HepG2 (cell line): ENCODE data around the gene HOMEZ. TPM values are rescaled to one million over a fixed set of nuclear protein-coding genes. Genes with fewer than 3 reads are reported as not detected.

ENCODE experiments used
- ARID5B ChIP-seq: IDR thresholded peaks from 2 replicates; pipeline ENCODE4 v1.4.0; 2020; ENCODE audit warnings: mild to moderate bottlenecking, missing genetic modification reagents
- ATF7-NPFF ChIP-seq: sonication (generic); formaldehyde crosslinking; IDR thresholded peaks from 2 replicates; pipeline ENCODE4 v1.8.1; 2023; ENCODE audit warnings: mild to moderate bottlenecking, low read depth, missing genetic modification reagents, moderate library complexity
- KDM5B ChIP-seq: sonication (generic); formaldehyde crosslinking; IDR thresholded peaks from 2 replicates; pipeline ENCODE4 v1.4.0; 2020; ENCODE audit warnings: missing genetic modification reagents, mild to moderate bottlenecking, borderline replicate concordance
- MBNL3 ChIP-seq: fragments of 250-450 bp; sonication (Bioruptor Pico); conservative IDR thresholded peaks from 2 replicates; pipeline ENCODE4 v1.8.0; 2022; ENCODE audit warnings: mild to moderate bottlenecking, inconsistent platforms
- SIN3A ChIP-seq: IDR thresholded peaks from 2 replicates; pipeline ENCODE4 v1.6.1; 2011; ENCODE audit warnings: low read depth, mild to moderate bottlenecking, control low read depth, low read length, borderline replicate concordance
- TFAP4 ChIP-seq: sonication (generic); IDR thresholded peaks from 2 replicates; pipeline ENCODE4 v1.6.1; 2016; ENCODE audit warnings: low read depth, borderline replicate concordance
- TRIM24 ChIP-seq: sonication (generic); formaldehyde crosslinking; IDR thresholded peaks from 2 replicates; pipeline ENCODE4 v1.8.0; 2022; ENCODE audit warnings: mild to moderate bottlenecking, missing genetic modification reagents
- YY1 ChIP-seq: IDR thresholded peaks from 2 replicates; pipeline ENCODE4 v1.6.1; 2011; ENCODE audit warnings: low read length, low read depth, moderate library complexity, mild to moderate bottlenecking; ENCODE audit not compliant: insufficient read depth, insufficient replicate concordance
- ZBTB38 ChIP-seq: sonication (generic); formaldehyde crosslinking; IDR thresholded peaks from 2 replicates; pipeline ENCODE4 v1.5.1; 2020; ENCODE audit warnings: mild to moderate bottlenecking, missing genetic modification reagents
- ZNF318 ChIP-seq: sonication (generic); formaldehyde crosslinking; IDR thresholded peaks from 2 replicates; pipeline ENCODE4 v1.4.0; 2020; ENCODE audit warnings: mild to moderate bottlenecking, missing genetic modification reagents
- ZNF501 ChIP-seq: sonication (generic); formaldehyde crosslinking; IDR thresholded peaks from 2 replicates; pipeline ENCODE4 v1.5.1; 2020; ENCODE audit warnings: mild to moderate bottlenecking, moderate library complexity, missing genetic modification reagents
- ZNF713 ChIP-seq: sonication (generic); formaldehyde crosslinking; IDR thresholded peaks from 2 replicates; pipeline ENCODE4 v1.4.0; 2020; ENCODE audit warnings: mild to moderate bottlenecking, missing genetic modification reagents
- polyA plus RNA-seq, 8 experiments: library from polyadenylated mRNA; depleted of rRNA in 3 of 8; stranded (reverse) in 7 of 8; unstranded in 1 of 8; fragments of >200 nt; fragmentation: Illumina TruSeq in 4 of 8; extraction: Trizol in 4 of 8; gene quantifications; 2 replicates each; pipeline versions ENCODE4 v1.2.1 to v1.2.3, GENCODE V29; 2011 to 2016; ENCODE audit warnings: low read depth in 4 of 8, missing spikeins in 1 of 8, mixed read lengths in 1 of 8; ENCODE audit not compliant: insufficient read depth in 1 of 8
- total RNA-seq, 5 experiments: library from RNA; depleted of rRNA; stranded (reverse); fragments of >200 nt; fragmentation: Illumina TruSeq; extraction: Trizol; gene quantifications; 2 replicates each; pipeline ENCODE4 v1.2.3, GENCODE V29; 2016; ENCODE audit warnings: low read depth in 1 of 5

HOMEZ gene
- total and polyA plus RNA-seq, 2 of the 13 experiments (the other 11 are each of a cell fraction or from before 2014, with no cell fraction given), result 14.5 to 31.8 TPM

- TF ChIP-seq SIN3A, result peak; percentile 88
- TF ChIP-seq ZNF713 (CRISPR knock-in tag), result 0 out of 2 replicates have a peak, but pooled peaks have one; percentile 65
- peak; percentile 71; the same call in 1 of the 2 replicates for TF ChIP-seq TFAP4
- peak; percentile 23; the same call in 1 of the 2 replicates for TF ChIP-seq ZNF318 (CRISPR knock-in tag)
- TF ChIP-seq MBNL3 (CRISPR knock-in tag), result peak; percentile 94; the same call in 1 of the 2 replicates
- peak; percentile 94 for TF ChIP-seq ATF7-NPFF (CRISPR knock-in tag)
- TF ChIP-seq KDM5B (CRISPR knock-in tag), result peak; percentile 86
- no peak for TF ChIP-seq TRIM24 (CRISPR knock-in tag)
- peak; percentile 99 for TF ChIP-seq ZNF501
- peak; percentile 99 for TF ChIP-seq YY1
- TF ChIP-seq ARID5B (CRISPR knock-in tag), result peak; percentile 89
- TF ChIP-seq ZBTB38 (CRISPR knock-in tag), result peak; percentile 100
Observed at GRCh38 chr14:23320584-23321571, 34.9 kb upstream of the HOMEZ start, which contains the start of gene PABPN1 (continued).
